Mesendoderm (in vitro differentiated cells): ENCODE results near the gene TREM2. TPM values are rescaled to one million over a fixed set of nuclear protein-coding genes. Genes with fewer than 3 reads are reported as not detected.

Source experiments
- DNase-seq: peaks from one replicate; pipeline ENCODE4 v3.0.0; 2013
- H2AK5ac ChIP-seq: 2 replicates; pipeline ENCODE4 v1.6.1; 2013; ENCODE audit warnings: low read length, inconsistent platforms
- H2BK120ac ChIP-seq: 2 replicates; pipeline ENCODE4 v1.6.1; 2013; ENCODE audit warnings: low read depth, mild to moderate bottlenecking, low read length, moderate library complexity, mixed read lengths
- H2BK15ac ChIP-seq: replicated peaks from 2 replicates; pipeline ENCODE4 v1.6.1; 2013; ENCODE audit warnings: low read depth, mild to moderate bottlenecking, moderate library complexity
- H2BK5ac ChIP-seq: 2 replicates; pipeline ENCODE4 v1.6.1; 2013; ENCODE audit warnings: low read length, inconsistent platforms
- H3K18ac ChIP-seq: 2 replicates; pipeline ENCODE4 v1.6.1; 2013; ENCODE audit warnings: mild to moderate bottlenecking, low read length, mixed read lengths
- H3K23ac ChIP-seq: one replicate; pipeline ENCODE4 v1.6.1; 2013; ENCODE audit warnings: low read length
- H3K27ac ChIP-seq: 2 replicates; pipeline ENCODE4 v1.5.1; 2013; ENCODE audit warnings: low read depth, mild to moderate bottlenecking, inconsistent platforms, low read length, moderate library complexity
- H3K27me3 ChIP-seq: 2 replicates; pipeline ENCODE4 v1.6.1; 2013; ENCODE audit warnings: low read length, control low read depth, mild to moderate bottlenecking, inconsistent platforms; ENCODE audit not compliant: insufficient read depth, poor library complexity
- H3K36me3 ChIP-seq: 2 replicates; pipeline ENCODE4 v1.6.1; 2013; ENCODE audit warnings: low read length, inconsistent platforms; ENCODE audit not compliant: control insufficient read depth, insufficient read depth
- H3K4ac ChIP-seq: one replicate; pipeline ENCODE4 v1.6.1; 2013; ENCODE audit warnings: low read depth, mild to moderate bottlenecking, low read length, moderate library complexity
- H3K4me1 ChIP-seq: 2 replicates; pipeline ENCODE4 v1.6.1; 2013; ENCODE audit warnings: low read depth, low read length, inconsistent platforms; ENCODE audit not compliant: control insufficient read depth
- H3K4me2 ChIP-seq: 2 replicates; pipeline ENCODE4 v1.6.1; 2013; ENCODE audit warnings: low read length
- H3K4me3 ChIP-seq: 2 replicates; pipeline ENCODE4 v1.5.1; 2013; ENCODE audit warnings: mild to moderate bottlenecking, low read length
- H3K56ac ChIP-seq: one replicate; pipeline ENCODE4 v1.6.1; 2013; ENCODE audit warnings: low read length
- H3K79me1 ChIP-seq: 2 replicates; pipeline ENCODE4 v1.6.1; 2013; ENCODE audit warnings: low read length, inconsistent platforms
- H3K79me2 ChIP-seq: 2 replicates; pipeline ENCODE4 v1.6.1; 2013; ENCODE audit warnings: mild to moderate bottlenecking, low read length; ENCODE audit not compliant: control insufficient read depth, insufficient read depth
- H3K9ac ChIP-seq: 2 replicates; pipeline ENCODE4 v1.6.1; 2013; ENCODE audit warnings: low read length, inconsistent platforms
- H4K5ac ChIP-seq: one replicate; pipeline ENCODE4 v1.6.1; 2013; ENCODE audit warnings: low read length
- H4K8ac ChIP-seq: one replicate; pipeline ENCODE4 v1.6.1; 2013; ENCODE audit warnings: low read depth, mild to moderate bottlenecking, control low read depth, low read length, moderate library complexity
- WGBS: extraction: QIAGEN DNeasy Blood & Tissue Kit; methylation state at CpG from one replicate; pipeline ENCODE4 v1.1.7; 2013; ENCODE audit warnings: low lambda C conversion rate, missing lambda C conversion rate; ENCODE audit not compliant: insufficient coverage; ENCODE audit errors: extremely low coverage; 5-methylcytosine and 5-hydroxymethylcytosine counted together
- polyA plus RNA-seq, 2 experiments: library from polyadenylated mRNA; stranded (reverse); fragments of 200-250 nt; gene quantifications; one replicate each; pipeline ENCODE4 v1.2.3, GENCODE V29; 2013

The TREM2 gene
- polyA plus RNA-seq (2013, experiment 1 of 2) = 0.22 TPM
- 0.13 TPM for polyA plus RNA-seq (2013, experiment 2 of 2)

DNA sequence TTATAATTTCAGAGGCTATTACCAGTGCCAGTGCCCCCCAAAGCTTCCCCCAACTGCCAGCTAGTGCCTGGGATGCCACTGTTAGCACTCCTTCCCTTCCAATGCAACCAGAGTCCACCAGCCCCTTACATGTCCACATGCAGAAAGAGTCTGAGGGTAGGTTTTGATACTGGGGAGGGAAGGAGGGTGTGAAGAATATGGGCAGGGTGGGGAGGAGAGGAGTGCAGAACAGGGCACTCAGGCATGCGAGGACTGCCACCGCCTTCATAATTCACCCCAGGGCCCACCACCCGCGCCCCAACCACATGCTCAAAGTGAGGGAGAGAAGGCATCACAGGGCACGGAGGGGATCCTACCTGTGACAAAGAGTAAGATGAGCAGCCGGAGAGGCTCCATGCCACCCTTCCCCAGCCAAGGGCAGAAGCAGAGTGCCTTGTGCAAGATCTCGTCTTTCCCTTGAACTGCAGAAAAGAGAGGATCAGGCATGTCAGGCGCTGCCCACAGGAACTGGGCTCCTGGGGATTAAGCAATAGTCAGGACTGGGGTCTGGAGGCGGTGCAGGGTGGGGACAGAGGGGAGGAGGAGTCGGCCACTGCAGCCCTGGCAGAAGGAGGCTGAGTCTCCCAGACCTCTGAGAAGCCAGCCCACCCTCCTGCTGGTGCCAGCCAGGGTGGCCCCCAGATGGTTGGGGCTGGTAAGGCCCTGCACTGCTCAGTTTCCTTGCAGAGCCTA, at the start of gene TREM2:
Gene TREM2, minus strand, starts transcription at position 430 of the 732 bp plus-strand sequence. Its CDS starts 34 bp downstream, at position 396.
- H4K8ac ChIP-seq = no peak within 1 kb of the TSS

DNA sequence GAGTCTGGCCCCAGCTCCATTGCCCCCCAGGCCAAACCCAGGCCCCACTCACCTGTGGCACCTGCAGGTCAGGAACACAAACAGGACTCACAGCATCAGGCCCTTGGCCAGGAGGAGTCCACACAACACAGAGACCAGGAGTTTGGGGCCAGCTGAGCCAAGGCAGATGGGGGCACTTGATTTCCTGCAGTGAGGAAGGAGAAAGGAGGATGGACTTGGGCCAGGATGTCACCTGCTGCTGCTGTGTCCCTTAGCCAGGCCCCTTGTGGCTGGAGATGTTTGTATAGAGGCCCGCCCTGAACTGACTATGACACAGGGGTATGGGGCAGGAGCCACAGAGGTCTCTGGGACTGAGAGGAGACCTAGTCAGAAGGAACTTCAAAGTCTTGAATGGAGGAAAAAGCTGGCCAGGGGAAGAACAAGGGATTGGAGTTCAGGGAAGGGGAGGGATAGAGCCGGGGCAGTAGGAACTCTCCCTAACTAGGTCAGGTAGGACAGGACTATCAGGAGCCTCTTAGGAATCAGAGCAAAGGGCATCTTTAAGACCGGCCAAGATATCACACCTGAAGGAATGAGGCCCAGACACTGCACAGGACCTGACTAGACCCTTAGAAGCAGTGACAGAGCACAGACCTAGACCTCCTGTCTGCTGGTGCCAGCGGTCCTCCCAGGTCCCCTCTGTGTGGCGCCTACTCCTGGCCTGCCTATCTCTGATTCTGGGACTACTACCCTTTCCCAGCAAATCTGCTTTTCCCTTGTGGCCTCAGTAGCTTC, 46.8 kb upstream of the TREM2 start:
- Histone ChIP-seq H3K23ac (no peak overlapping the region), H3K4me2 (no peak overlapping the region), H2BK120ac (no peak overlapping the region), H3K18ac (no peak overlapping the region), H3K36me3 (no peaks in the 10 kb centered on the region), H3K27me3 (no peaks in the 10 kb centered on the region), H2BK5ac (no peak overlapping the region), H3K4me3 (no peak overlapping the region), H3K9ac (no peak overlapping the region), H4K8ac (no peak overlapping the region), H3K4ac (no peak overlapping the region), H3K56ac (no peak overlapping the region), H3K79me1 (no peaks in the 10 kb centered on the region), H2AK5ac (no peak overlapping the region), H3K79me2 (no peaks in the 10 kb centered on the region), H4K5ac (no peak overlapping the region), H3K27ac (no peak overlapping the region), H2BK15ac (no peak overlapping the region), H3K4me1 (no peaks in the 10 kb centered on the region)
- DNase-seq = no peak
- WGBS = no CpG with 5 or more reads among the region's 5 CpGs

More for the DNA sequence above, at the start of gene TREM2:
- H3K36me3 ChIP-seq = no peaks in the 10 kb centered on the region
- no peak within 1 kb of the TSS for H3K4me3 ChIP-seq
- H3K79me1 ChIP-seq = no peaks in the 10 kb centered on the region
- DNase-seq = no peak
- H3K79me2 ChIP-seq = no peaks in the 10 kb centered on the region
- H2BK15ac ChIP-seq = no peak within 1 kb of the TSS
- H2AK5ac ChIP-seq = no peak within 1 kb of the TSS
- no CpG with 5 or more reads among the region's 10 CpGs for WGBS
- no peak within 1 kb of the TSS for H3K18ac ChIP-seq
- no peaks in the 10 kb centered on the region for H3K4me1 ChIP-seq
- H3K4me2 ChIP-seq = no peak within 1 kb of the TSS
- H2BK120ac ChIP-seq = no peak within 1 kb of the TSS
- H3K27me3 ChIP-seq = no peaks in the 10 kb centered on the region
- no peak within 1 kb of the TSS for H3K9ac ChIP-seq
- no peak within 1 kb of the TSS for H3K23ac ChIP-seq
- H3K4ac ChIP-seq = no peak within 1 kb of the TSS
- no peak within 1 kb of the TSS for H3K27ac ChIP-seq
- H3K56ac ChIP-seq = no peak within 1 kb of the TSS
- no peak within 1 kb of the TSS for H2BK5ac ChIP-seq
- H4K5ac ChIP-seq = no peak within 1 kb of the TSS

DNA sequence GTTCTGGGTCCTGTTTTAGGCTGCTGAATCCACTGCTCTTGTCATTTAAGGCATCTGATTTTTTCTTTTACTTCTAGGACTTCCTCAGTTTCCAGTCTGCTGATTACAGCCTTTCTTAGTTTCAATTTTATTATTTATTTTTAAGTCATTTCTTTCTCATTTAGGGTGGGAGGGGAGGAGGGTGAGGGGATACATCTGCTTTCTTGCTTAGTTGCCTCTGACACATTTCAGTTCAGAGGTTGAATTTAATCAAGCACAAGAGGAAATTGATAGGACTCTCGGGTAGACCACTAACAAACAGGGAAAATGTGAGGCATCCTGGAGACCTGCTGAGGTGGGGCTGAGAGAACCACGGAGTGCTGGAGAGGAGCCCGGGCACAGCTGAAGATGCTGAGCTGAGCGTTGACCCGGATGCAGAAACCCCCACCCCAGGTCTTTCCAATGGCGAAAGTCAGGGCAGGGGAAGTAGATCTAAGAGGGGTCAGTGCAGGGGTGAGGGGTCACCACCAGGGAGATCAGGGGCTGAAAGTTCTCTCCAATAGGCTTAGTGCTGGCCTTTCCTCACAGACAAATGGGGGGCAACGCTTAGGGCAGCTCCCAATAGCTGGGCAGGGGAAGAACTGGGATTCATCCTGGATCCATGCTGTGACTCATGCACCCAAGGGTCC, 45.7 kb upstream of the TREM2 start:
- Histone ChIP-seq H4K8ac (no peak overlapping the region), H3K79me1 (no peaks in the 10 kb centered on the region), H3K9ac (no peak overlapping the region), H3K23ac (no peak overlapping the region), H2BK5ac (no peak overlapping the region), H3K4me1 (no peaks in the 10 kb centered on the region), H4K5ac (no peak overlapping the region), H2AK5ac (no peak overlapping the region), H3K27me3 (no peaks in the 10 kb centered on the region), H3K79me2 (no peaks in the 10 kb centered on the region), H3K27ac (no peak overlapping the region), H3K4me3 (no peak overlapping the region), H3K4me2 (no peak overlapping the region), H3K4ac (no peak overlapping the region), H3K18ac (no peak overlapping the region), H2BK120ac (no peak overlapping the region), H2BK15ac (no peak overlapping the region), H3K56ac (no peak overlapping the region), H3K36me3 (no peaks in the 10 kb centered on the region)
- no CpG with 5 or more reads among the region's 7 CpGs for WGBS
- no peak for DNase-seq

DNA sequence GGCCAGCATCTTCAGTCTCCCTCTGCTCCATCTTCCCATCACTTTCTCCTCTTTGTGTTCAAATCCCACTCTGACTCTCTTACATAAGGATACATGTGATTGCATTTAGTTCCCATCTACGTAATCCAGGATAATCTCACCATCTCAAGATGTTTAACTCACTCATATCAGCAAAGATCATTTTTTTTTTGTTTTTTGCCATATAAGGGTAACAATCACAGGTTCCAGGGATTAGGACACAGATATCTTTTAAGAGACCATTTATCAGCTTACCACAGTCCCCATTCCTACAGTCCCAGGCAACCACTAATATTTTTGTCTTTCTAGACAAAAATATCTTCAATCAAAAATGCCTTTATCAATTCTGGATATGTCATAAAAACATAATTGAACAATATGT, 41.2 kb upstream of the TREM2 start:
- Histone ChIP-seq H3K18ac (no peak overlapping the region), H4K8ac (no peak overlapping the region), H3K36me3 (no peaks in the 10 kb centered on the region), H3K27me3 (no peaks in the 10 kb centered on the region), H3K79me1 (no peaks in the 10 kb centered on the region), H3K23ac (no peak overlapping the region), H2BK120ac (no peak overlapping the region), H3K27ac (no peak overlapping the region), H2AK5ac (no peak overlapping the region), H3K4me1 (peaks cover 7% of the 10 kb centered on the region), H3K4me3 (no peak overlapping the region), H3K4me2 (no peak overlapping the region), H3K4ac (no peak overlapping the region), H4K5ac (no peak overlapping the region), H3K79me2 (no peaks in the 10 kb centered on the region), H3K56ac (no peak overlapping the region), H2BK15ac (no peak overlapping the region), H2BK5ac (no peak overlapping the region), H3K9ac (no peak overlapping the region)
- WGBS = no CpG with 5 or more reads among the region's 1 CpG
- DNase-seq = no peak

DNA sequence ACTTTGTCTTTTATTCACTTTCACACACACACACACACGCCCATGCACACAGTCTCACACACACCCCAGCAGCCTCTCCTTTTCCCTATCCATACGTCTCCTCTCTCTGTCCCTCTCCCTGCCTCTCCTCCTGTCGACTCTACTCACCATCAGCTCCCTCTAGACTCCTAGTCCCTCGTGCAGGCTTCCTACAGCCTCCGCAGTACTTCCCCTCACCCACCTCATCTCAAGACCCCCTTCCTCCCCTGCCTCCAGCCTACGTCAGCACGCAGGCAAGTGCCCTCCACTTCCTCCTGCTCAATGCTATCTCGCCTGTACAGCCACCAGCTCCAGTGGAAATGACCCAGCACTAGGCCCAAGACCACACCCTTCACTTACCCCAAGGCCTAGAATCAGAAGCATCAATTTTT, 38.9 kb upstream of the TREM2 start:
- no peak overlapping the region for H3K4ac ChIP-seq
- no peak overlapping the region for H3K18ac ChIP-seq
- H3K9ac ChIP-seq = no peak overlapping the region
- H3K56ac ChIP-seq = no peak overlapping the region
- DNase-seq = no peak
- H3K79me2 ChIP-seq = no peaks in the 10 kb centered on the region
- H3K4me2 ChIP-seq = no peak overlapping the region
- no peaks in the 10 kb centered on the region for H3K27me3 ChIP-seq
- peaks cover 7% of the 10 kb centered on the region for H3K4me1 ChIP-seq
- no peak overlapping the region for H3K27ac ChIP-seq
- H2BK120ac ChIP-seq = no peak overlapping the region
- no peak overlapping the region for H2BK15ac ChIP-seq
- no peak overlapping the region for H2AK5ac ChIP-seq
- no peak overlapping the region for H3K23ac ChIP-seq
- no peak overlapping the region for H4K5ac ChIP-seq
- no peak overlapping the region for H2BK5ac ChIP-seq
- H4K8ac ChIP-seq = no peak overlapping the region
- no peaks in the 10 kb centered on the region for H3K79me1 ChIP-seq
- WGBS = no CpG with 5 or more reads among the region's 8 CpGs
- H3K4me3 ChIP-seq = no peak overlapping the region
- no peaks in the 10 kb centered on the region for H3K36me3 ChIP-seq
